Activated CD4-positive, alpha-beta T cell treated with anti-CD3 and anti-CD28 coated beads for 1 hour (primary cell): ENCODE measurements around the gene KCNJ3.

Source experiments
- DNase-seq: peaks from one replicate; pipeline ENCODE4 v3.0.0-alpha.2; 2020

Gene KCNJ3

GRCh38 chr2:154707994-154708575 is 9.6 kb downstream of the KCNJ3 start:
- no peak for DNase-seq

DNA sequence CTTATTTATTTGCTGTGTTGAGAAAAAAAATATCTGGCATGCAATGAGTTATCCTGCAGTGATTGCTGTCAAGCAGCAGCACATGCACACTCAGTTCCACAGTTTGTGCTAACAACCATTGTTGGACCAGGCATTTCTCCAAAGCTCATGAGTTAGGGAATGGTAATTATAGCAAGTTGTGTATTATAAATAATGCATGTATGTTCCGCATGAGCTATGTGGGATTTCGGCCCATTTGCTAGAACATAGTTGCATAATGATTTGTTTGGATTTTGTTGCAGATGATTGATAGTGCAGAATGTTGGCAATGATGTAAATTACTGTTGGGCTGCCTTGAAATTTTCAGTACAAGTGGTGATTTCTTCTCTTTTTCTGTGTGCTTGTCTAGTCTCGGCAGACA is 10.7 kb downstream of the KCNJ3 start:
- no peak for DNase-seq

DNA sequence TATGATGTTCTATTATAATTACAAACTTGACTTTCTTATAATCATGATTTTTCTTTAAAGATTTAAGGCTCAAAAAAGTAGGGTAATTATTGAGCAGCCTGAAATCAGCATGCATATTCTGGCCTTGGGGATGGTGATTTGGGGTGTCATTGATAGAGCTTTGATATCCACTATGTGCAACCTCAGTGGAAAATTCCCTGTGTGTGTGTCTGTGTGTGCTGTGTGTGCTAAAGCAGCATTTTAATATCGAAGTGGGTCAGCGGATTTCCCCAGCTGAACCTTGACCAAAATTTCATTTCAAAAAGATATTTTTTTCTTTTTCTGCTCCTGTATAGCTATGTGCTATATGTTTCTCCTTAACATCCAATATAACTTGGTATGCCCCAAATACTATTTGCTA is 11.6 kb downstream of the KCNJ3 start:
- no peak for DNase-seq

GRCh38 chr2:154710685-154711084 is 12.2 kb downstream of the KCNJ3 start:
- DNase-seq = no peak

DNA sequence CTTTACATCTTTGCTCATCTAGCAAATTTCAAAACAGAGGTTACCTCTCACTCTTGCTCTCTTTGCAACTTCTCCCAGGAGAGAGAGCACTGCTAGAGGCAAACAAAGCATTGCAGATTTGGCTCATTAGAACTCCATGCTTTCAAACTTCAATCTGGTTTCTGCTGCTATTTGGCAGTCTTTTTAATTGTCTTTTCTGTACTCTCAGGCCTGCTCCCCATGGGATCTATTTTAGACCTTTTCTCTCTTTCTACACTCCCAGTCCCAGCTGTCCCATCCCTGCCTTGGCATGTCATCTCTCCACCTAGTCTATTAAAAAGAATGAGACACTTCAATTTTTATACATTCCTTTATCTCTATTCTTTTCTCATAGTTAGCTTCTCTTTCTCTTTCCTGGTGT is 15.2 kb downstream of the KCNJ3 start:
- DNase-seq = no peak

- DNase-seq = no peak
These were observed 22.2 kb downstream of the KCNJ3 start for GRCh38 chr2:154720651-154721050.

GRCh38 chr2:154724194-154724797 is 25.8 kb downstream of the KCNJ3 start:
- no peak for DNase-seq

DNA sequence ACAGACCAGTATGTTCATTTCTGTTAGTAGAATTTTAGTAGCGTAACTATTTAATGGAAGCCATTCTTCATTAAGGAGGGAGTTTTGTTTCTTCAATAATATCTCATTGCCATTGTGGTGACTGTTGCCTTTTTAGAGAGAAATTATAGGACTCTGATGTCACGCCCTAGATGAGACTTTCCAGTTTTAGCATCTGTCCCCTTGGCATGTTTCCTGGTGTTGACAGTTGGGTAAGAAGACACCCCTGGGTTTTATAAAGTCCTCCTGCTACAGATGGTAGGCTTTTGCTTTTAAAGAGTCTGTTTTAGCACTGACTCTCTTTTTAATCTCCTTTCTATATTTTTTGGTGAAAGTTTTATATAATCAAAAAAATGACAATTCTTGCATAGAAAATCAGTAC is 41.9 kb downstream of the KCNJ3 start:
- DNase-seq = no peak

DNA sequence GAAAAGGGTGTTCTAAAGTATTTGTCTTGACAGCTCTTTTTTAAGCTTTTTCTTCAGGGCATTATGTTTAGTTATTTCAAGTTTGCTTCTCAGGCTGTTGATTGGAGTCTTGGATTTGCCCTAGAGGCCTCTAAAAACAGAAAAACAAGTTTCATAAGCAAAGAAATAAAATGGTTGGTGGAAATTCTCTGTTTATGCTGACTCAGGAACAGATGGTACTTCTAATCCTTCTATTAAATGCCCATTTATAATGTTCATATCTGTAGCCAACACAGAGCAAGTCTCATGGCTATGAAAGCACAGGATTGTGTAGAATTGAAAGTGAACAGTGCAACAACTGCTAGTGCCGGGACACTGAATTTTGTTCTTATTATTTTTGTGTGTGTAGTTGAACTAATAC is 60.4 kb downstream of the KCNJ3 start:
- no peak for DNase-seq

DNA sequence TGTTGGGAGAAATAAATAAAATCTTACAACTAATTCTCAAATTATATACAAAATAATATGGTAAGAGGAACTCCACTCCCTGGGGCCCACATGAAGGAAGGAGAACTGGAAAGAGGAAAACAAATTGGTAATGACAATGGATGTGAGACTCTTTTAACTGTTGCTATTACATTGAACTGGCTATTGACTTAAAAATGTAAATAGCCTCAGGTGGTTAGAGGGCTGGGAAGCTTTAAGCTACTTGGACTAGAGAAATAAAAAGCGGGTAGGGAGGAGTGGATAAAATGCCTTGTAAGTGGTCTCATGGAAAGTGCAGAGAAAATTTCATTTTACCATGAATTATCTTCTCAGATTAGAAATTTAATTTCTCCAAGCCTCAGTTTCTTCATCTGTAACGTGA is 64.1 kb downstream of the KCNJ3 start:
- no peak for DNase-seq

DNA sequence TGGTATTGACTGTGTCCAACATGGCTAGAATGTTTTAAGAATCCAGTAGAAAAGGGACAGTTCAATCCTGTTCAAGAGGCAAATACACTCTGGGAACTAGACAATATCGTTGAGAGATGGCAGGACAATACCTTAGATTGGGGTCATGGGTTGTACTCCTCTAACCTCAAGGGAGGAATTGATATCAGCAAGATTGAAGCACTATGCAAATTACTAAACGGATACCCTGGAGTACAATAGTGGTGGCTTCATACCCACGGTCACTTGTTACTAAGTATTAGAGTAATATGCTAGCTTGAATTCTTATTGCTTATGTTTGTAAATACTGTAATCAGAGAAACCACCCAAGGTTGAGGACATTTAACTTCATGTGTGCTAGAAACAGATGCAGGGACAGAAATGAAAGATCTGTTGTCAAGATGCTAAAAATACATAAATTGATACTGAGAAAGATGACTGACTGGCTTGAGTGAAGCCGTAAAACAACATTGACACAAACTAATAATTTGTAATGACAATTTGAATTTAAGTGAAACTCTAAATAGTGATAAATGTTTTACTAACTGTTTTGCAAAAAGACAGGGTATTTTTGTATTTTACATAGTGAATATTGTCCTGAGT is 73.3 kb downstream of the KCNJ3 start:
- no peak for DNase-seq

DNA sequence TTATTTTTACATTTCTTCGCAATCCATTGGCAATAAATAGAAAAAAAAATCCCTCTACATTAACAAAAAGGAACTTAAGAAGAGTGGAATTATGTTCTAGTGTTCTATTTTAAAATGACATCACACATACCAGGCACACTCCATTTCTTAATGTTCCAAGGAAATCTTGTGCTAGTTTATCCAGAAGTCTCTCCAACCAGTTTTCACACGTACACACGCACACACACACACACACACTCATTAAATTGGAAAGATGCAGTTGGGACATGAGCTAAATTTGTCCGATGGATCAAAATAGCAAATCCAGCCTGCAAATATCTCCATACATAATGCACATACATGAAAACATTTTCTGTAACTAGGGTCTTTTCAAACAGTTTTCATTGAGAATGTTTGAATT is 78.3 kb downstream of the KCNJ3 start:
- no peak for DNase-seq

- no peak for DNase-seq
These were observed 95.9 kb downstream of the KCNJ3 start for GRCh38 chr2:154794406-154794805.

- DNase-seq = no peak
These were observed 97.2 kb downstream of the KCNJ3 start for GRCh38 chr2:154795651-154796050.

GRCh38 chr2:154804451-154804850 is 106.0 kb downstream of the KCNJ3 start:
- DNase-seq = no peak

DNA sequence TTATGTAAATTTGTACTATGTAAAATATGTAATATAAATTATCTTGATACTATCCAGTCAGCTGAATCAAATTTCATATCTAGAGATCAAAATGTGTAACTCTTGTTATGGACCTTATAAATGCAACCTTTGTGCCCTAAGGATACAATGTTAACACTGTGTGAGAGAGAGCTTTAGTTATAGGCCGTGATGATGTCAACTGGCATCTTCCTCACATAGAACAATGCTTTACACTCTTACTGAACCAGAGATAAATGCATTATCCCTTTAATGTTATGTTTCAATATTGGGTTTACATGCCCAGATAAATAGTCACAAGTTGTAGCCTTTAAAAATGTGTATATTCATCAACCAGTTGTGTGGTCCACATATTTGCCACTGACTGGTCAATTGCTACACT is 115.1 kb downstream of the KCNJ3 start:
- no peak for DNase-seq

DNA sequence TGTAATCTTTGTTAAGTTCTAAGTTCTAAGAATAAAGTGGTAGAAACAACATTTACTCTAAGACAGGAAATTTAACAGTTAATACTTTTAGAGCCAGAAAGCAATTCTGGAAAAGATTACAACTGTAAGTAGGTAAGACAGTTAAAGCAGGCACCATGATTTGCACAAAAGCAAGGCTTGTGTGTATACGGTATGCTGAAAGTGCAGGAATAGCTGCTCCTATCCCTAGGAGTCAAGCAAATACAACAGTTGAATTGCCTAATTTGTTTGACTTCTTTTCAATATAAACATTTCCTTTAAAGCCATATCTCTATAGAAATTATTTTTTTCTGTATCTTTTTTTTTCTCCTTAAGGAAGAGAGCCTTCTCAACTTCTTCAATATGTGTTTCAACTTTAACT is 116.4 kb downstream of the KCNJ3 start:
- no peak for DNase-seq

GRCh38 chr2:154825358-154825757 is 126.9 kb downstream of the KCNJ3 start:
- no peak for DNase-seq

DNA sequence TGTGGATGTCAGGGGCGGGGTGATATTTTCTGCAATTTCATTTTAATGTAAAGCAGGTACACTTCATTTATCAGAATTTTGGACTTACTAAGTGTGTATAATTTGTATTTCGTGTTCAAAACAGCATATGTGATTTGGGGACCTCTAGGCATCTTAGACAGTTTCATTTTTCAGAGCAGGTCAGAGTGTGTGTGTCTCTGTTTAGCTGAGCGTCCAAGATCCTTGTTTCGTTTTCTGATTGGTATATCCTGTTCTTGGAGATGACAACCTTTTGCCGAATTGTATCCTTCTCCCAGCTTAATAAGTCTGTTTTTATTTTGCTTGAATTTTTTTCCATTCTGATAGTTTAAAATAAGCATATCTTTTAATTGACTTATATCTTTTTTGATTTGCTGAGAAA is 128.3 kb downstream of the KCNJ3 start:
- DNase-seq = no peak

DNA sequence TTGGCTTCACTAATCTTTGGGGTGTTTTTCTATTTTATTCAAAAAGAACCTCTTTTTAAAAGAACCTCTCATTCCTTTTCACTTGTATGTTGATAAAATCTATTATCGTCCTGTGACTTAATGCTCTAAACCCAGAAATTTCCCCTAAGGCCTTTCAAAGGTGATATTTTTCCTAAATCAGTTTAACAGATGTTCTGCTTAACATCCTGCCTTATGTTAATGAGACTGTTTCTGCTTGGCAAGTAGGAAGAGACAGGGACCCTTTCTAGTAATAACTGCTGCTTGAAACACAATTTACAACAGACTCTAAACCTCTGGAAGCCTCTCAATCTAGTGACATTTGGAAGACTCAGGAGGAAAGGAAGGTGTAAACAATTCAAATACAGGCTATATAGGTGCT is 128.8 kb downstream of the KCNJ3 start:
- DNase-seq = no peak

DNA sequence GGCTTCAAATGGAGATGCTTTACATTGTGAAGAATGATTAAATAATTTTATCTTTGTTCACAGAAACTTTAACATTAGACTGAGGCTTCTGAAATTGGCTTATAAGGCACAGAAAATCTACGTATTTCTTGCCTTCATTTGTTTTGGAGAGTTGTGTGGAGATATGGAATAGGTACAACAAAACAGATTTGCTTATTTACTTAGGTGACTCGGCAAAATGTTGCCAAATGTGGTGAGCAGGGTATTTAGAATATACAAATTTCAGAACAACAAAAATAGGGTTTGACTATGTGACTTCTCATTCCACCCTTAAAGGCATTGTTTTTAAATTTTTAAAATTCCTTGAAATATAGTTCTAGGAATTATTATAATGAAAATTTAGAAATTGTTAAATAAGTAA is 134.2 kb downstream of the KCNJ3 start:
- no peak for DNase-seq

DNA sequence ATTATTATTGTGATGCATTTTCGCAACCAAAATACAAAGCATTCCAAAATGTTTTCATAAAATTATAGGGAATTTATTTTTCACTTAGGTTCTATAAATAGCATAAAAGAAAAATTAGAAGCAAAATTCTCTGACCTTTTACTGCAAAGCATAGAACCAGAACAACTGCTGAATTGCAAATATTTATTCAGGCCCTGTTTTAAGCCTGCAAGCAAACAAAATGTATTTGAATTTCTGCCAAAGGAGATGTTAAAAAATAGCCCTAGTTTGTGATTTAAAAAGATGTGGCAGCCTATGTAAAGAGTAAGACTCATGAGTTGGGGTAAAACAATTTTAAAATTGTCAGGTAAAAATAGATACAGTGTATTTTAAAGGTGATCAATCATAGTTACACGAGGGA is 138.1 kb downstream of the KCNJ3 start:
- DNase-seq = no peak

GRCh38 chr2:154837035-154837434 is 138.5 kb downstream of the KCNJ3 start:
- no peak for DNase-seq

GRCh38 chr2:154844513-154844912 is 146.0 kb downstream of the KCNJ3 start:
- no peak for DNase-seq

DNA sequence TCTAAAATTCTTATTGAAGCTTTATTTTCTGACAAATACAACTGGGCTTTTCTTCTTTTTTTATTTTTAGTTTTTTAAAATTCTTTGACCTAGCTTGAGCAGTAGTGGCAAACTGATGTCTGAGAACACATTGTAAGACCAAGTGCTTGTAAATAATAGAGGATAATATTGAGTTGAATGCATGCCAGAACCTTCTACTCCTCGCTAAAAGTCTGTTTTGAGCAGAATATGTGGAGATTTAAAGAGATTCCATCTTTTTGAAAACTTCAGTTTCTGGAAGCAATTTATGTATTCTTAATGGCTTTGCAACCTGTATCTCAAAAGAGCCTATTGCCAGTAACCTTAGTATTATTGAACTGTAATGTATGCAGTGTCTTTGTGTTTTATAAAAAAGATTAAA is 148.3 kb downstream of the KCNJ3 start:
- DNase-seq = no peak
